ENCODE results near the gene GRPEL1. TPM values are rescaled to one million over a fixed set of nuclear protein-coding genes. Genes with fewer than 3 reads are reported as not detected.

Gene GRPEL1
- total RNA-seq, 1 experiment from 2014 or later = 80.1 TPM

DNA sequence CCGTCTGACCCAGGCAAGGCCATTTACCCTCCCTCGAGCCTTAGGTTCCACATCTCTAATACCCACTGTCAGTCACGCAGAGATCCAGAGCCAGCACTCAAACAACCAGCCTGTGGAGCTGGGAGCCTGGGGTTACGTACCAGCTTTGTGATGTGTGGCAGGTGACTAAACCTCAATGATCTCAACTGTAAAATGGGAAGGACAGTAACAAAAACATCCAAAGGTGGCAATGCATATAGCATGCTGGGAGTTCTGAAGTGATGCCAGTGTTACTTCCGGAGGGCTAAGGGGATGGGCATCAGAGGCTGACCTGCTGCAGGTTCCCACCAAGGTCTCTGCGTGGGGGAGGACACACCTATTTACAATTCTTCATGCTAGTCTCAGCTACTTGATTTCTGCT is 6.0 kb downstream of the GRPEL1 start:
- no TSS peak for BruUV-seq (replicated peaks)
- H3K9ac ChIP-seq (ENCODE audit: low read length) = no peak overlapping the region
- intact Hi-C loops (cut with micrococcal nuclease) = no loop called here
- H3K4me1 ChIP-seq (ENCODE audit: control insufficient read depth in 1 of 2, insufficient read depth in 2 of 2, low read length in 2 of 2) = peaks cover 5 to 8% of the 10 kb centered on the region in 2 experiments; a peak in 3 of 4 replicates
- no peak overlapping the region for H3K4me3 ChIP-seq (replicated peaks in 1 of 2; ENCODE audit: low read depth in 1 of 2, low read length in 2 of 2)
- H4K20me1 ChIP-seq (ENCODE audit: insufficient read depth) = no peaks in the 10 kb centered on the region
- ATAC-seq (no peak), DNase-seq (ENCODE audit: low read depth, low spot score) (no peak)
- peaks cover 36 to 56% of the 10 kb centered on the region in 2 experiments for H3K36me3 ChIP-seq (ENCODE audit: control insufficient read depth in 1 of 2, insufficient read depth in 2 of 2, low read length in 2 of 2)
- no peaks in the 10 kb centered on the region for H3K27me3 ChIP-seq (ENCODE audit: insufficient read depth, low read length)
- no peaks in the 10 kb centered on the region for H3K9me3 ChIP-seq (ENCODE audit: control insufficient read depth in 1 of 2, insufficient read depth in 1 of 2, low read depth in 1 of 2, low read length in 2 of 2)
- RAD21 ChIA-PET (ENCODE audit: low non-redundant PET in 1 of 2, low total read pairs in 2 of 2, uncharacterized antibody in 2 of 2, unreplicated experiment in 2 of 2) = no interaction called here
- no peak overlapping the region for H3K4me2 ChIP-seq (ENCODE audit: low read length)
- H3K27ac ChIP-seq (ENCODE audit: low read depth, low read length) = no peak overlapping the region
- H3K79me2 ChIP-seq (ENCODE audit: insufficient read depth, low read length) = peaks cover 57% of the 10 kb centered on the region
- POLR2A ChIA-PET = no interaction called here
- H3K9me2 ChIP-seq (ENCODE audit: insufficient read depth) = no peaks in the 10 kb centered on the region
- peak; percentile 25; the same call in 1 of the 2 replicates for TF ChIP-seq POLR2AphosphoS5 (IDR thresholded peaks at IDR 0.05; ENCODE audit: low read depth, low read length)
- TF ChIP-seq ZNF274 (IDR thresholded peaks at IDR 0.05; ENCODE audit: low read depth, low read length) = no peak
- no peak for TF ChIP-seq TCF7L2 (IDR thresholded peaks at IDR 0.05; ENCODE audit: borderline replicate concordance, extremely low read depth, insufficient read depth, insufficient read length)
- CTCF ChIA-PET = interaction anchor here (1.8 kb wide), 1 partner anchor 19 kb away, joined by 6 read pairs; the partner anchor contains the start of gene TADA2B
- H2AFZ ChIP-seq (ENCODE audit: low read depth, low read length, poor library complexity, severe bottlenecking) = no peak overlapping the region

DNA sequence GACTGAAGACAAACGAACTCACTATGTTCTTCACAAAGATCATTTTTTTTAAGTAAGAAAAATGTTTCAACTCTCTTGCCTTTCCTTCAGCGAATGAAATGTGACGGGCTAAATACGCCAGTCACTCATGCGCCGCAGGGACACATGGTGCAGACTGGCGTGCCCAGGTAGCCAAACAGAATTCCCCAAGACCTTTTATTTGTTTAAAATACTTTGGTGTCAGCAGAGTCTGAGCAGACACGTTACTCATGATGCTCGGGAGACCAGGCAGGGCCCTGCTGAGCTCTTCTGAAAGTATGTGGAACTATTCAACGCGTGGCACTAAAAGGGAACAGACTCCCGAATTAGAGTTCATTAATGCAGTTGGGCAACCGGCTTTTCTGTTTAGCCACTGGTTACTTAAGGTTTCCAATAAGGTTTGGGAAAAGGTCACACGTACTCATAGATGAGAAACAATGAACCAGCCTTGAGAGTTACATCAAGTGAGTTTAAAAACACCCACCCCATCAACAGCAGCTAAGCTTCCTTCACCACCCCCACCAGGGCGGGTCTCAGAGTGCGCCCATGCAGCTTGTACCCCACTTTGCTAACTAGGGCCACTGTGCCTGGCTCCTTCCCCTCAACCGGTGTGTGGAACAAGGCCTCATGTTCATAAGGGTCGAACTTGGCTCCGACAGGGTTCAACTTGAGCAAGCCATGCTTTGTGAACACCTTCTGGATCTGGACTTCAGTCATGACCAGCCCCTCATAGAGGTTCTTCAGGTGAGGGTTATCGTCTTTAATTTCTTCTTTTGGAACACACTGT is 7.3 kb downstream of the GRPEL1 start:
- CTCF ChIA-PET = no interaction called here
- TF ChIP-seq ZFX (IDR thresholded peaks at IDR 0.05) = no peak
- no peak for TF ChIP-seq EZH2 (IDR thresholded peaks at IDR 0.05)
- TF ChIP-seq MAX (IDR thresholded peaks at IDR 0.05) = no peak
- TF ChIP-seq, protein P1, sequence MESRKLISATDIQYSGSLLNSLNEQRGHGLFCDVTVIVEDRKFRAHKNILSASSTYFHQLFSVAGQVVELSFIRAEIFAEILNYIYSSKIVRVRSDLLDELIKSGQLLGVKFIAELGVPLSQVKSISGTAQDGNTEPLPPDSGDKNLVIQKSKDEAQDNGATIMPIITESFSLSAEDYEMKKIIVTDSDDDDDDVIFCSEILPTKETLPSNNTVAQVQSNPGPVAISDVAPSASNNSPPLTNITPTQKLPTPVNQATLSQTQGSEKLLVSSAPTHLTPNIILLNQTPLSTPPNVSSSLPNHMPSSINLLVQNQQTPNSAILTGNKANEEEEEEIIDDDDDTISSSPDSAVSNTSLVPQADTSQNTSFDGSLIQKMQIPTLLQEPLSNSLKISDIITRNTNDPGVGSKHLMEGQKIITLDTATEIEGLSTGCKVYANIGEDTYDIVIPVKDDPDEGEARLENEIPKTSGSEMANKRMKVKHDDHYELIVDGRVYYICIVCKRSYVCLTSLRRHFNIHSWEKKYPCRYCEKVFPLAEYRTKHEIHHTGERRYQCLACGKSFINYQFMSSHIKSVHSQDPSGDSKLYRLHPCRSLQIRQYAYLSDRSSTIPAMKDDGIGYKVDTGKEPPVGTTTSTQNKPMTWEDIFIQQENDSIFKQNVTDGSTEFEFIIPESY (IDR thresholded peaks at IDR 0.05; ENCODE audit: extremely low read depth, insufficient replicate concordance, low read length) = no peak
- no peak for TF ChIP-seq FOSL1 (IDR thresholded peaks at IDR 0.05; ENCODE audit: low read depth)
- TF ChIP-seq ELF1 (IDR thresholded peaks at IDR 0.05; ENCODE audit: borderline replicate concordance, low read depth) = no peak
- TF ChIP-seq CBX3 (IDR thresholded peaks at IDR 0.05; ENCODE audit: low read depth) = no peak
- TF ChIP-seq EZH2phosphoT487 (IDR thresholded peaks at IDR 0.05; ENCODE audit: borderline replicate concordance) = no peak
- no peak for TF ChIP-seq CEBPB (IDR thresholded peaks at IDR 0.05; ENCODE audit: low read depth)
- no peak for TF ChIP-seq SRF (IDR thresholded peaks at IDR 0.05; ENCODE audit: low read depth)
- TF ChIP-seq JUND (IDR thresholded peaks at IDR 0.05) = no peak
- TF ChIP-seq EGR1 (IDR thresholded peaks at IDR 0.05; ENCODE audit: low read depth) = no peak
- no peak for TF ChIP-seq SP1 (IDR thresholded peaks at IDR 0.05; ENCODE audit: low read depth)
- TF ChIP-seq, protein P2, sequence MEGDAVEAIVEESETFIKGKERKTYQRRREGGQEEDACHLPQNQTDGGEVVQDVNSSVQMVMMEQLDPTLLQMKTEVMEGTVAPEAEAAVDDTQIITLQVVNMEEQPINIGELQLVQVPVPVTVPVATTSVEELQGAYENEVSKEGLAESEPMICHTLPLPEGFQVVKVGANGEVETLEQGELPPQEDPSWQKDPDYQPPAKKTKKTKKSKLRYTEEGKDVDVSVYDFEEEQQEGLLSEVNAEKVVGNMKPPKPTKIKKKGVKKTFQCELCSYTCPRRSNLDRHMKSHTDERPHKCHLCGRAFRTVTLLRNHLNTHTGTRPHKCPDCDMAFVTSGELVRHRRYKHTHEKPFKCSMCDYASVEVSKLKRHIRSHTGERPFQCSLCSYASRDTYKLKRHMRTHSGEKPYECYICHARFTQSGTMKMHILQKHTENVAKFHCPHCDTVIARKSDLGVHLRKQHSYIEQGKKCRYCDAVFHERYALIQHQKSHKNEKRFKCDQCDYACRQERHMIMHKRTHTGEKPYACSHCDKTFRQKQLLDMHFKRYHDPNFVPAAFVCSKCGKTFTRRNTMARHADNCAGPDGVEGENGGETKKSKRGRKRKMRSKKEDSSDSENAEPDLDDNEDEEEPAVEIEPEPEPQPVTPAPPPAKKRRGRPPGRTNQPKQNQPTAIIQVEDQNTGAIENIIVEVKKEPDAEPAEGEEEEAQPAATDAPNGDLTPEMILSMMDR (IDR thresholded peaks at IDR 0.05 in 2 of 3, conservative IDR thresholded peaks at IDR 0.05 in 1 of 3; ENCODE audit: borderline replicate concordance in 1 of 3, insufficient read depth in 1 of 3, low read depth in 2 of 3, low read length in 2 of 3) = no peak

More for the DNA sequence above, 7.3 kb downstream of the GRPEL1 start:
- H2AFZ ChIP-seq (ENCODE audit: low read depth, low read length, poor library complexity, severe bottlenecking) = no peak overlapping the region
- no peak overlapping the region for H3K9ac ChIP-seq (ENCODE audit: low read length)
- no peak overlapping the region for H3K4me3 ChIP-seq (replicated peaks in 1 of 2; ENCODE audit: low read depth in 1 of 2, low read length in 2 of 2)
- no peaks in the 10 kb centered on the region for H3K4me1 ChIP-seq (ENCODE audit: control insufficient read depth in 1 of 2, insufficient read depth in 2 of 2, low read length in 2 of 2)
- peaks cover 34 to 50% of the 10 kb centered on the region in 2 experiments for H3K36me3 ChIP-seq (ENCODE audit: control insufficient read depth in 1 of 2, insufficient read depth in 2 of 2, low read length in 2 of 2)
- DNase-seq (ENCODE audit: low read depth, low spot score) (no peak), ATAC-seq (no peak)
- ChIA-PET RAD21 (ENCODE audit: low non-redundant PET in 1 of 2, low total read pairs in 2 of 2, uncharacterized antibody in 2 of 2, unreplicated experiment in 2 of 2) (no interaction called here), POLR2A (no interaction called here)
- no TSS peak for BruUV-seq (replicated peaks)
- no peak overlapping the region for H3K4me2 ChIP-seq (ENCODE audit: low read length)
- H3K27me3 ChIP-seq (ENCODE audit: insufficient read depth, low read length) = no peaks in the 10 kb centered on the region
- intact Hi-C loops (cut with micrococcal nuclease) = no loop called here
- H4K20me1 ChIP-seq (ENCODE audit: insufficient read depth) = no peaks in the 10 kb centered on the region
- no peak overlapping the region for H3K27ac ChIP-seq (ENCODE audit: low read depth, low read length)
- peaks cover 44% of the 10 kb centered on the region for H3K79me2 ChIP-seq (ENCODE audit: insufficient read depth, low read length)
- no peaks in the 10 kb centered on the region for H3K9me3 ChIP-seq (ENCODE audit: control insufficient read depth in 1 of 2, insufficient read depth in 1 of 2, low read depth in 1 of 2, low read length in 2 of 2)
- no peaks in the 10 kb centered on the region for H3K9me2 ChIP-seq (ENCODE audit: insufficient read depth)

Measured in HCT116 (cell line).